Measurements from ENCODE around the gene OTOP2.
A peak's percentile ranks its signal among the peaks of the same experiment; 100 is the strongest.

GRCh38 chr17:74892974-74893911 lies 30.8 kb upstream of the OTOP2 start, which contains the start of gene FADS6:
- TF ChIP-seq CREM (CRISPR knock-in tag; IDR thresholded peaks at IDR 0.05), result 0 out of 2 replicates have a peak, but pooled peaks have one; percentile 31
- TF ChIP-seq ETV6 (CRISPR knock-in tag; IDR thresholded peaks at IDR 0.05), result 0 out of 2 replicates have a peak, but pooled peaks have one; percentile 31
- TF ChIP-seq JUN (CRISPR knock-in tag; IDR thresholded peaks at IDR 0.05), result no peak
- no peak for TF ChIP-seq ELF4 (CRISPR knock-in tag; IDR thresholded peaks at IDR 0.05; ENCODE audit: low read depth)
- no peak for TF ChIP-seq PRDM15 (CRISPR knock-in tag; IDR thresholded peaks at IDR 0.05)
- no peak for TF ChIP-seq FOXJ3 (CRISPR knock-in tag; IDR thresholded peaks at IDR 0.05; ENCODE audit: borderline replicate concordance)
